Measurements from ENCODE around the gene RNLS.

- TF ChIP-seq CTCF (tag by site-specific recombination; IDR thresholded peaks at IDR 0.05) (no peak), ZNF350 (tag by site-specific recombination; IDR thresholded peaks at IDR 0.05) (no peak), ZNF624 (tag by site-specific recombination; IDR thresholded peaks at IDR 0.05) (no peak), ZNF529 (tag by site-specific recombination; IDR thresholded peaks at IDR 0.05; ENCODE audit: insufficient replicate concordance) (no peak), REPIN1 (tag by site-specific recombination; IDR thresholded peaks at IDR 0.05; ENCODE audit: low read depth) (no peak), ATF2 (tag by site-specific recombination; IDR thresholded peaks at IDR 0.05; ENCODE audit: low read depth) (no peak), ZBTB10 (tag by site-specific recombination; IDR thresholded peaks at IDR 0.05) (no peak), GLI2 (tag by site-specific recombination; IDR thresholded peaks at IDR 0.05; ENCODE audit: borderline replicate concordance, low read depth) (no peak), MEIS1 (CRISPR knock-in tag; IDR thresholded peaks at IDR 0.05; ENCODE audit: borderline replicate concordance) (no peak), YY1 (tag by site-specific recombination; IDR thresholded peaks at IDR 0.05) (no peak), MYNN (tag by site-specific recombination; IDR thresholded peaks at IDR 0.05; ENCODE audit: borderline replicate concordance) (no peak)
Measured at GRCh38 chr10:88297103-88297502, 286.0 kb downstream of the RNLS start.
